GM13976 (cell line): ENCODE data around the gene ARHGEF37.

ENCODE experiments used
- DNase-seq: peaks from one replicate; pipeline ENCODE4 v3.0.0; 2012; ENCODE audit warnings: low spot score
- in situ Hi-C: fragments of 300-500 bp; cut with MboI; formaldehyde crosslinking; loops from one replicate; pipeline ENCODE4 v1.12.0; 2022; ENCODE audit warnings: low sequenced_read_pairs, mixed read lengths, inconsistent platforms; ENCODE audit not compliant: unreplicated experiment
- TF ChIP-seq, protein P1 (sequence below): IDR thresholded peaks from 2 replicates; pipeline ENCODE4 v1.5.1; 2012; ENCODE audit warnings: borderline replicate concordance, mild to moderate bottlenecking; ENCODE audit not compliant: insufficient read depth; ENCODE audit errors: extremely low read depth, missing control alignments, control extremely low read depth

Gene ARHGEF37

DNA sequence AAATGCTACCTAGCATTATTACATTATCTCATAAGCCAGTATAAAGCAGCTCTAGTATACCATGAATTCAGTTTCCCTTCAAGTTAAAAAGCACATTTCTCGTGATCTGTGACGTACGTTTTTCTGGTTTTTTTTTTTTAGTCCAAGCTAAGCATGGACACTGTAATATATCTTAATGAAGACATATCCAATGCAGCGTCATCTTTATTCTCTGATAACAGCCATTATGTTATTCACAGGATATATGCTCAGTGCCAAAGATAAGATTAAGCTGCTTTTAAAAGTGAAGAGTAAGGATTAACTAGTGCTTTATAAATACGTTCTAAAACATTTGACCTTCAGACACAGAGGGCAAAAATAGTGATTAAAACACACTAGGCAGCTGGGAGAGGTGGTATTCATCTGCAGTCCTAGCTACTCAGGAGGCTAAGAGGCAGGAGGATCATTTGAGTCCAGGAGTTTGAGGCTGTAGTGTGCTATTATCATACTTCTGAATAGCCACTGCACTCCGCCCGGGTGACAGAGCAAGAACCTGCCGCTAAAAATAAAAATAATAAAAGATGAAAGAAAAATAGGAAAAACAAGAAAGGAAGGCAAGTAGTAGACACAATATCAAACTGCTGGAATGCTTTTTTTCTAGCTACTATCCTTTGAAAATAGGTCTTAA is 37.8 kb upstream of the ARHGEF37 start:
- no peak for DNase-seq
- in situ Hi-C loops: no loop called here
- TF ChIP-seq, protein P1, sequence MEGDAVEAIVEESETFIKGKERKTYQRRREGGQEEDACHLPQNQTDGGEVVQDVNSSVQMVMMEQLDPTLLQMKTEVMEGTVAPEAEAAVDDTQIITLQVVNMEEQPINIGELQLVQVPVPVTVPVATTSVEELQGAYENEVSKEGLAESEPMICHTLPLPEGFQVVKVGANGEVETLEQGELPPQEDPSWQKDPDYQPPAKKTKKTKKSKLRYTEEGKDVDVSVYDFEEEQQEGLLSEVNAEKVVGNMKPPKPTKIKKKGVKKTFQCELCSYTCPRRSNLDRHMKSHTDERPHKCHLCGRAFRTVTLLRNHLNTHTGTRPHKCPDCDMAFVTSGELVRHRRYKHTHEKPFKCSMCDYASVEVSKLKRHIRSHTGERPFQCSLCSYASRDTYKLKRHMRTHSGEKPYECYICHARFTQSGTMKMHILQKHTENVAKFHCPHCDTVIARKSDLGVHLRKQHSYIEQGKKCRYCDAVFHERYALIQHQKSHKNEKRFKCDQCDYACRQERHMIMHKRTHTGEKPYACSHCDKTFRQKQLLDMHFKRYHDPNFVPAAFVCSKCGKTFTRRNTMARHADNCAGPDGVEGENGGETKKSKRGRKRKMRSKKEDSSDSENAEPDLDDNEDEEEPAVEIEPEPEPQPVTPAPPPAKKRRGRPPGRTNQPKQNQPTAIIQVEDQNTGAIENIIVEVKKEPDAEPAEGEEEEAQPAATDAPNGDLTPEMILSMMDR: no peak

DNA sequence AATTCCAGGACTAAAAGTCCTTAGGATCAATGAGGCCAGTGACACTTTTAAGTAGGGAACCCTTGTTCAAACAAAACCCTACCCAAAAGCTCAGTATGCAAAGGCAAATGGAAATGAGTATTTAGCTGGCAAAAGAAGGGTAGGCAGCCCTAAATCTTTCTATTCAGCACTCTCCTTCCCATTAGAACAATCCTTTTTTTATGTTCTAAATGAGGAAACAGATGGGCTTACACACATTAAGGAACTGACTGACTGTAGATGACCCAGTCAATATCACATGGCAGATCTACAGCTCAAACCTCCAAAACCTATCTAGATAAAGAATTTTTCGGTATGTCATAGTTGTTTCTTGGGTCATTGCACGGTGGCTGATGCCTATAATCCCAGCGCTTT is 37.3 kb upstream of the ARHGEF37 start:
- in situ Hi-C loops: no loop called here
- TF ChIP-seq, protein P1: no peak
- no peak for DNase-seq

- no peak for DNase-seq
- TF ChIP-seq, protein P1: no peak
- in situ Hi-C loops: no loop called here
Observed at GRCh38 chr5:149545327-149545726, 36.0 kb upstream of the ARHGEF37 start.

- DNase-seq: no peak
- in situ Hi-C loops: no loop called here
- TF ChIP-seq, protein P1: no peak
Observed at GRCh38 chr5:149546974-149547373, 34.3 kb upstream of the ARHGEF37 start.

DNA sequence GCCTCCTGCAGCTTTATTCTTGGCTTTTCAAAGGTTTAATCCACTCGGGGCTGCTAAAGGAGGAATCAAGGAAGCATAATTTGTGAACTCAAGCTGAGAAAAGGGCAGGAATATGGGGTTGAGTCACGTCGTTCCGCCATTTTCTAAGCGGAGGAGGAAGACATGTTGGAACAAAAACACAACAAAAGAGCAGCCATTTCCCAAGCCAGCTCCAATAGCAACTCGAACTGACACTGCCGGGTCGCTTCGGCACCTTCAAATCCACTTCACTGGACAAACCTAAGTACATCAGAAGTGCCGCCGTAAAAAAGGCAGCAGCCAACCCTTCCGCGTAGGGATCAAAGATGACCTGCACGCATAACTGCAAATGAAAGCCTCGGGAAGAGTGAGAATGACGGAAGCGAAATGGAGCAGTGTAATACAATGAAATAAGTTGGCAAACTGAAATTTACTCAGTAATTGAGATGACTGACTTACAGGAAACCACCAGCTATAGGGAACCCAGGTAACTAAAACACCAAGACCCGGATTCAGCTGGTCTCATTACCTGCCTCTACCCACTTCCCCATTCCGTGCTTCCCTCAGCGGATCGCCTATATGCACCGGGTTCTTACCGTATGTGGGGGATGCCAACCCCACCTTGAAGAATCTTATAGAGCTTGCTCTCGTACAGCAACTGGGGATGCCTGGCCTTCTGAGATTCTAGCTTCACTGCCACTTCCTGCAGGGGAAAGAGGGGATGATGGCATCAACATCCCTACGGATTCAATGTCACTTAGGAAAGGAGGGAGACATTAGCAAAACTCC is 31.6 kb upstream of the ARHGEF37 start:
- TF ChIP-seq, protein P1: no peak
- in situ Hi-C loops: no loop called here
- DNase-seq: peak; percentile 56

- in situ Hi-C loops: no loop called here
- no peak for DNase-seq
- TF ChIP-seq, protein P1: no peak
Observed at GRCh38 chr5:149550268-149550583, 31.1 kb upstream of the ARHGEF37 start.
